ENCODE measurements around the gene CDH12.
"Not testable (repeated sequence)": the region's sequence is repeated elsewhere in the genome, so short reads cannot be mapped to it uniquely, and the experiment has no call there.

GRCh38 chr5:22332949-22333348 is 520.2 kb downstream of the CDH12 start:
- TF ChIP-seq CTCF, POLR2A (IDR thresholded peaks at IDR 0.05): not testable (repeated sequence)

All from vagina (tissue), 2 donors.